Measurements from ENCODE around the gene LRRC8E.

Gene LRRC8E

GRCh38 chr19:7918615-7919421 is 30.5 kb downstream of the LRRC8E start:
- no peak for DNase-seq (ENCODE audit: low read depth in 2 of 3, low spot score in 2 of 3)

- DNase-seq (ENCODE audit: low read depth in 2 of 3, low spot score in 2 of 3): peak; percentile 89 to 93 (median 91)
Observed at GRCh38 chr19:7919610-7920518, 31.6 kb downstream of the LRRC8E start, which contains the start of gene SNAPC2. SNAPC2 (plus strand) TSS chr19:7920338; CDS start chr19:7920367, 29 bp downstream.

DNA sequence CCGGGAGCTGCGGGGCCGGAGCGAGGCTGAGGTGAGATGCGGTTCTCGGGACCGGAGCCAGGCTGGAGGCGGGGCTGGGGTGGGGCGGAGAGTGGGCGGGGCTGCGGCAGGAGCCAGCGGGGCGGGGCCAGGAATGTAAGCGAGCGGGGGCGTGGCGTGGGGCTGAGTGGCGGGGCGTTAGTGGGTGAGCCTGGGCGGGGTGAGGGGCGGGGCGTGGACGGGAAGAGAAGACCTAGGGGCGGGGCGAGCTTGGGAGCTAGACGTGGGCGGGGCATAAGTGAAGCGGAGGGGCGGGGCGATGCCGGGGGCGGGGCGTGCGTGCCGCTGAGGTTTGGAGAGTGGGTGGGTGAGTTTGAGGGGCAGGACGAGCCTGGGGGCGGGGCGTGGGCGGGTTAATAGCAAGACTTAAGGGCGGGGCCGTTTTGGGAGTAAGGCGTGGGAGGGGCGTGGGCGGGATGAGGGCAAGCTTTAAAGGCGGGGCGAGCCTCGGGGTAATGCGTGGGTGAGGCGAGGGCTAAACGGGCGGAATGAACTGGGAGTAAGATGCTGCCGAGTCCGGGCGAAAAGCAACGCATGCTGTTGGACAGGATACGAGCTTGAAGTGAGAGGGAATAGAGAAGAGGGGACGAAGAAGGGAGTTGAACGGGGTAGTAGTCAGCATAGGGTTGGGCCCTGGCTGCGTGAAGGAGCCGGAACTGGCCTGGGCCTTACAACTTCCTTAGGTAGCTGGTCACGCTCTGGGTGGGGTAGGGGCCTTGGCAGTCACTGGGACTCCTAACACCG is 32.4 kb downstream of the LRRC8E start:
- peak; percentile 90 to 100 (median 99) for DNase-seq (ENCODE audit: low read depth in 2 of 3, low spot score in 2 of 3)

- no peak for DNase-seq (ENCODE audit: low read depth in 2 of 3, low spot score in 2 of 3)
Observed at GRCh38 chr19:7921302-7921966, 33.1 kb downstream of the LRRC8E start.

DNA sequence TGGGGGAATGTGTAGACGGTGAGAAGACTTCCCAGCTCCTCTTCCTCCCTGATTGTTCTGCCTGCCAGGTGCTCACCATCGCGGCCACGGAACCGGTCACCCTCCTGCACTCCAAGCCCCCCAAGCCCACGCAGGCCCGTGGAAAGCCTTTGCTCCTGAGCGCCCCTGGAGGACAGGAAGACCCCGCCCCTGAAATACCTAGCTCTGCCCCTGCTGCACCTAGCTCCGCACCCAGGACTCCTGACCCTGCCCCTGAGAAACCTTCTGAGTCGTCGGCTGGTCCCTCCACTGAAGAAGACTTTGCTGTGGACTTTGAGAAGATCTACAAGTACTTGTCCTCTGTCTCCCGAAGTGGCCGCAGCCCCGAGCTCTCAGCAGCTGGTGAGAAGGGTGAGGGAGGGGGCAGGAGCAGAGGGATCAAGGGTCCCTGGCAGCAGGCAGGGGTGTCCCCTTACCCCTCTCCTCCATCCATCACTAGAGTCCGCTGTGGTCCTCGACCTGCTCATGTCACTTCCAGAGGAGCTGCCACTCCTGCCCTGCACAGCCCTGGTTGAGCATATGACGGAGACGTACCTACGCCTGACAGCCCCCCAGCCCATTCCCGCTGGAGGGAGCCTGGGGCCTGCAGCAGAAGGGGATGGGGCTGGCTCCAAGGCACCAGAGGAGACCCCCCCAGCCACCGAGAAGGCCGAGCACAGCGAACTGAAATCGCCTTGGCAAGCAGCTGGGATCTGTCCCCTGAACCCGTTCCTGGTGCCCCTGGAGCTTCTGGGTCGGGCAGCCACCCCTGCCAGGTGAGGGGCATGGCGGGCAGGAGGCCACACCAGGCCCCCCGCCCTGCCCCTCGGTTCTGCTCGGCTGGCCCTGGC is 33.9 kb downstream of the LRRC8E start:
- DNase-seq (ENCODE audit: low read depth in 2 of 3, low spot score in 2 of 3): no peak

GRCh38 chr19:7922836-7923195 is 34.5 kb downstream of the LRRC8E start:
- DNase-seq (ENCODE audit: low read depth in 2 of 3, low spot score in 2 of 3): no peak

DNA sequence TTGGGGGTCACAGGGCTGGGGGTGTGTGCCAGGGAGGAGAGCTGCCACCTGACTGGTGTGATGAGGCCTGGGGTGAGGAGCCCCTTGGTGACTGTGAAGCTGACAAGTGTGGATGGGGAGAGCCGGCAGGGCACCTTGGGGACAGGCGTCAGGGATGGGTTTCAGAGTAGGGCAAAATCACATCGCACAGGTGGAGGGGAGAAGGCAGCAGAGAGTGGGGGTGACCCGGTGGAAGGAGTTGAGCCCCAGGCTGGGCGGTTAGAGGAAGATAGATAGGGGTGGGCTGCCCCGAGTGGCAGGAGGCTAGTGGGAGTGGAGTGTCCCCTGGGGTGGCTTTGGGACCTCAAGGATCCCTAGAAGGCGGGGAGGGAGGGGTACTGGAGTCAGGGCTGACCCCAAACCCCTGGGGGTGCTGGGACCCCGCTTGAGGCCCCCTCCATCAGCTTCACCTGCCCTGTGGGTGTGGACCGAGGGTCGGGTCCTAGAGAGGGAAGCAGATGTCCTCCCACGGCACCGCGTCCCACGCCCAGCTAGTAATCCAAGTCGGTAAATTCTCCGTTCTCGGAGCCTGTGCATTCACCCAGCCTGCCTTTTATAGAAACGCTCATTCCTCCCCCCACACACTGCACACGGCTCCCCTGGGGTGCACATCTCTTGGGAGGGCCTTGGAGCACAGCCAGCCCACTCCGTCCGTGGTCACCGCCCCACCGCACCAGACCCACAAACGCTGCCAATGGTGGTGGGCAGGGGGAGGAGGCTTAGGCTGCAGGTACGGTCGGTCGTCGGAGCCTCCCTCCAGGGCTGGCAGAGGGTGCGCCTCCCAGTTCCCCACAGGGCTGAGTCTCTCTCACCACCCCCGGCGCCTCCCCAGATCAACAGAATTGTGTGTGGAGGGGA is 35.2 kb downstream of the LRRC8E start:
- DNase-seq (ENCODE audit: low read depth in 2 of 3, low spot score in 2 of 3): no peak

DNA sequence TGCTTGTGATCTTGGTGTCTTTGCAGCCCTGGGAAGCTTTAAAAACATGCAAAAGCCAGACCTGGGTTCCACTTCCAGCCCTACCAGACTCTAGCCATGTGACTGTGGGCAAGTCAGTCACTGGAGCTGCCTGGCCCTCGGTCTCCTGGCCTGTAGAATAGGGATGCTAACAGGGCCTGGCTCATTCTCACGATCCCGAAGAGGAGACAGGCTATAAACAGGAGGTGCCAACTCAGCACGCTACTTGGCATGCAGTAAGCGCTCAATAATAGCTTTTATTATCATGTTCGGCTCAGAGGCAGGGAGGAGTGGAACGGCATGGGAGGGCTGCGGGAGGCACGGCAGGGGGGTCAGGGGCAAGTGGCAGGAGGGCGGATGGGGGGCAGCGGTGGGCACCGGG is 35.9 kb downstream of the LRRC8E start:
- DNase-seq (ENCODE audit: low read depth in 2 of 3, low spot score in 2 of 3): no peak

- no peak for DNase-seq (ENCODE audit: low read depth in 2 of 3, low spot score in 2 of 3)
Observed at GRCh38 chr19:7924651-7925170, 36.4 kb downstream of the LRRC8E start.

GRCh38 chr19:7925171-7925851 is 37.0 kb downstream of the LRRC8E start:
- peak; percentile 65 to 86 (median 83) for DNase-seq (ENCODE audit: low read depth in 2 of 3, low spot score in 2 of 3)

GRCh38 chr19:7926021-7926726 is 37.9 kb downstream of the LRRC8E start, which contains the start of gene CTXN1:
CTXN1 (minus strand) TSS chr19:7926135; CDS start chr19:7925538, 597 bp downstream.
- DNase-seq (ENCODE audit: low read depth in 2 of 3, low spot score in 2 of 3): peak in 2 of 3 experiments; percentile 52 to 54

DNA sequence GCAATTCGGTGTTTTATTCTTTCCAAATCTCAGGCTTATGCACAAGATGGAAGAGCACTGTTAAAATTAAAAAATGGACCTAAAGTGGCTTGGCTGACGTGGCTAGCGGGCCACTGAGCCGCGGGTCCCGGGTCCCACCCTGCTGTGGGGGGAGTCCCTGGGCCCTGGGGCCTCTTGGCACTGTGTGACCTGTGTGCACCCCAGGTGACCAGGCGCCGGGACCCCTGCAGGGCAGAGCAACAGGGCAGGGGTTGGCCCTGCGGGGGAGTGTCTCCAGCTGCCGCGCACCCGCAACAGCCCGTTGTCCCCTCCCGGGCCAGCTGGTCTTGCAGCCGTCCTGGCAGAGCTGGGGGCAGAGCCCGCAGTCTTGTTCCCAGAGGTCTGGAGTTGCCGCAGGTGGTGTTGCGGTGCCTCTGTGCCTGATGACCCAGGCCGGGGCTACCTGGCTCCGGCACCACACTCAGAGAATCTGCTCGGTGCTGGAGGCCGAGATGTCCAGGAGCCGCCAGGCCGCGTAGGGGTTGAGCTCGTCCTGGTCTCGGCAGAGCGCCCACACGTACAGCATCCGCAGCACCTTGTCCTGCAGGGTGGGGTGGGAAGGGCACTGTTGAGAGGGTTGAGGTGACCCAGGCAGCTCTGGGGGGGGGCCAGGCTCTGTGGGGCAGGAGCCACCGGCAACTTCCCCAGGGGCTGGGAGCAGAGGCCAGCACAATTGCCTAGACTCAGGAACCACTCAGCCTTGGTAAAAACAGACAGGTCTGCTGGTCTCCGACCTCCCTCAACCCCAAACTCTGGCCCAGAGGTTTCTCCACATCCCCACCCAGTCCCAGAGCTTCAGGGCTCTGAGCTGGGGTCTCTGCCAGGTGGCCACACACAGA is 38.7 kb downstream of the LRRC8E start:
- no peak for DNase-seq (ENCODE audit: low read depth in 2 of 3, low spot score in 2 of 3)

GRCh38 chr19:7927605-7928333 is 39.5 kb downstream of the LRRC8E start:
- DNase-seq (ENCODE audit: low read depth in 2 of 3, low spot score in 2 of 3): no peak

GRCh38 chr19:7928334-7928706 is 40.0 kb downstream of the LRRC8E start:
- DNase-seq (ENCODE audit: low read depth in 2 of 3, low spot score in 2 of 3): no peak

Data from activated CD8-positive, alpha-beta memory T cell treated with anti-CD3 and anti-CD28 coated beads for 48 hours (primary cell).